22Rv1 (cell line): ENCODE results near the gene VRK1.

ENCODE experiments used
- ZFX ChIP-seq: fragments of 450-650 bp; IDR thresholded peaks from 2 replicates; pipeline ENCODE4 v1.6.1; 2017; ENCODE audit warnings: antibody characterized with exemption, borderline replicate concordance
- TF ChIP-seq, protein P1 (sequence below): fragments of 450-650 bp; IDR thresholded peaks from 2 replicates; pipeline ENCODE4 v1.5.1; 2017; ENCODE audit warnings: mild to moderate bottlenecking

DNA sequence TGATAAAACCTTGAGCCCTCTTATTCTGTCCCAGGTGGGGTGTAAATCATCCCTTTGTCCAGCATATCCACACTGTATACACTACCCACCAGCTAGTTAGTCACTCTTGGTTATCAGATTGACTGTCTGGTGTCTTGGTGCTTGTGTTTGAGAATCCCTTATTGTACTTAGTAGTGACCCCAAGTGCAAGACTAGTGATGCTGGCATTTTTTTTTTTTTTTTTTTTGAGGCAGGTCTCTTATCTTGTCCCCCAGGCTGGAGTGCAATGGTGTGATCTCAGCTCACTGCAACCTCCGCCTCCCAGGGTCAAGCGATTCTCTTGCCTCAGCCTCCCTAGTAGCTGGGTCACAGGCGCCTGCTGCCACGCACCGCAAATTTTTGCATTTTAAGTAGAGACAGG lies 5.8 kb downstream of the VRK1 start:
- TF ChIP-seq, protein P1, sequence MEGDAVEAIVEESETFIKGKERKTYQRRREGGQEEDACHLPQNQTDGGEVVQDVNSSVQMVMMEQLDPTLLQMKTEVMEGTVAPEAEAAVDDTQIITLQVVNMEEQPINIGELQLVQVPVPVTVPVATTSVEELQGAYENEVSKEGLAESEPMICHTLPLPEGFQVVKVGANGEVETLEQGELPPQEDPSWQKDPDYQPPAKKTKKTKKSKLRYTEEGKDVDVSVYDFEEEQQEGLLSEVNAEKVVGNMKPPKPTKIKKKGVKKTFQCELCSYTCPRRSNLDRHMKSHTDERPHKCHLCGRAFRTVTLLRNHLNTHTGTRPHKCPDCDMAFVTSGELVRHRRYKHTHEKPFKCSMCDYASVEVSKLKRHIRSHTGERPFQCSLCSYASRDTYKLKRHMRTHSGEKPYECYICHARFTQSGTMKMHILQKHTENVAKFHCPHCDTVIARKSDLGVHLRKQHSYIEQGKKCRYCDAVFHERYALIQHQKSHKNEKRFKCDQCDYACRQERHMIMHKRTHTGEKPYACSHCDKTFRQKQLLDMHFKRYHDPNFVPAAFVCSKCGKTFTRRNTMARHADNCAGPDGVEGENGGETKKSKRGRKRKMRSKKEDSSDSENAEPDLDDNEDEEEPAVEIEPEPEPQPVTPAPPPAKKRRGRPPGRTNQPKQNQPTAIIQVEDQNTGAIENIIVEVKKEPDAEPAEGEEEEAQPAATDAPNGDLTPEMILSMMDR: no peak
- TF ChIP-seq ZFX: no peak
